HG03342 (cell line): ENCODE measurements around the gene OR4E2.
"Not testable (repeated sequence)": the region's sequence is repeated elsewhere in the genome, so short reads cannot be mapped to it uniquely, and the experiment has no call there.

Experiments used
- ATAC-seq: cut with Tn5 transposase; IDR thresholded peaks from one replicate; pipeline ENCODE4 v1.9.1; 2021; ENCODE audit warnings: mild to moderate bottlenecking, moderate library complexity; ENCODE audit not compliant: unreplicated experiment

The OR4E2 gene

DNA sequence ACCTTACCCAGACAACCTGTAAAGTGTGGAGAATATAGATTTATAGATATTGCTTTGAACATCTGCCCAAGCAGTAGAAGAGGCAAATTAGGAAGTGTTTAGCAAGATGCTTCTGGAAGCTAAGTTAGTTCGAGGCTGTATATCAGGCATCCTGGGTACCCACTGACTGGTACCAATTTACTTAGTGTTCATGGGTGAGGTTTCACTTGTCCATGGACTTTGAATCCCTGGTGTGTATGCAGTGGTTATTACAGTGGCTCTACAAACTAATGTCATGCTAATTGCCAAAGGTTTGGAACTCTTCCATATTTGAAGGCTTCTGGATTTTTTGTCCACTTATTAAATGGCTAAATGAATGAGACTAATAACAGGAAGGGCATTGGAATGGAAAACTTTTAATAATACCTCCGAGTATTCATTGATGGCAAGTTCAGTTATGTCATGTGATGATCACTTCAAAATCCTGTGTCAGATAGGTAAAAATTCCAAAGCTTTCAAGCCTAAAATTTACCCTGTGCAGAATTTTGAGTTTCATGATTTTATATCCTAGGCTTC, at the start of gene OR4E2:
Gene OR4E2 (plus strand): TSS at position 505 of the 555 bp plus-strand sequence. CDS start 11,248 bp downstream, outside the sequence.
- ATAC-seq, result no peak

DNA sequence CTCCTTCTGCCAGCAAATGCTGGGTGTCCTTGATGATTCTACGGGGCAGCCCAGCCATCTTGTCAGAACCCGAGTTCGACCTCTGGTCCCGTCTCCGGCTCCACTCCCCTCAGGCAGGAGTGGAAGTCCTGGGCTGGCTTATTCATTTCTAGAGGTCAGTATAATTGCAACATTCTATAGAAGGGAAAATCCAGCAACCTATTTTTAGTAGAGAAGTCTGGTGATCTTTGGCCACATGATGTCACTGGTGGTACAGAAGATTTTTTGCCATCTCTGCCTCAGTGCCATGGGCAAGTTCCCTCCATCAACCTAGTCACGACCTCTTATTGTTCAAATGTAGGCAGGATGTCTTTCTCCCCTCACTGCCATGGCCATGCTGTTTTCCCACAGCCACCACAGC, 41.3 kb upstream of the OR4E2 start:
- no peak for ATAC-seq

DNA sequence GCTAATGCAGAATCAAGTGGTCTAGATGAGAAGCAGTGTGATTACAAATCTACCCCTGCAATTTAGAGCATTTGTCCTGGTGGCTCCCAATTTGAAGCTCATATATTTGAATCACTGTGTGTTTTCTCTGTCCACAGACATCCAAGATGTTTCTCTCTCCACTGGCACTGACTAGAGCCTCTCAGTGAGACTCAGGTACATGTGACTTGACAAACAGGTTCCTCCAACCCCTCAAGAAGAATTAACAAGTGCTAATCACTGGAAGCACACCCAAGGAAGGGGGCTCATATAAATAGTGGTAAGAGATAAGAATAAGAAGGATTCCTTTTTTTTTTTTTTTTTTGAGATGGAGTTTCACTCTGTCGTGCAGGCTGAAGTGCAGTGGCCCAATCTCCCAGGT, 39.4 kb upstream of the OR4E2 start:
- ATAC-seq, result no peak

DNA sequence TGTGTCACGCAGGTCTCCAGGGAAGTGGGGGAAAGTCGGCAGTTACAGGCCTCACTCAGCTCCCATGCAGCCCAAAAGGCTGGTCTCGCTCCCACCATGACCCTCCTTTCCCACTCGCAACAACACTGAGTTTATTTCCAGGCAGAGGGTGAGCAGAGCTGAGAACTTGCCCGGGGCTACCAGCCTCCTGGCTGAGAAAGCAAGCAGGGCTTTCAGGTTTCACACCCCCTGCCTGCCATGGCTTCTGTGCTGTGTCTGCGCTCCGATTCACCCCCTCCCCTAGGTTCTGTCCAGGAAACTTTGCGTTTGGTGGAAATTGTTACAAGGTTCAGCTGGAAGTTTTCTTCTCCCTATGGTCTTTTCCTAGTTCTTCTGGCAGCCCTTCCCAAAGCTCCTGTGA, 36.0 kb upstream of the OR4E2 start:
- ATAC-seq, result no peak

GRCh38 chr14:21626491-21627230, 27.0 kb upstream of the OR4E2 start:
- no peak for ATAC-seq

DNA sequence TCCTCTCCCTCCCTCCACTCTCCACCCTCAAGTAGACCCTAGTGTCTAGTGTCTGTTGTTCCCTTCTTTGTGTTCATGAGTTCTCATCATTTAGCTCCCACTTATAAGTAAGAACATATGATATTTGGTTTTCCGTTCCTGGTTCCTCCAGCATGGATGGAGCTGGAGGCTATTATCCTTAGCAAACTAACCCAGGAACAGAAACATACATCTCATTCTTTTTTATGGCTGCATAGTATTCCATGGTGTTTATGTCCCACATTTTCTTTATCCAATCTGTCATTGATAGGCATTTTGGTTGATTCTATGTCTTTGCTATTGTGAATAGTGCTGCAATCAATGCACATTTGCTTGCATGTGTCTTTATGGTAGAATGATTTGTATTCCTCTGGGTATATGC, 23.1 kb upstream of the OR4E2 start:
- ATAC-seq, result not testable (repeated sequence)

GRCh38 chr14:21631084-21631483, 22.6 kb upstream of the OR4E2 start:
- no peak for ATAC-seq

GRCh38 chr14:21634840-21635239, 18.8 kb upstream of the OR4E2 start, which contains the start of gene OR10G2:
OR10G2 (minus strand) TSS chr14:21634940; CDS start chr14:21634842, 98 bp downstream.
- ATAC-seq, result no peak

DNA sequence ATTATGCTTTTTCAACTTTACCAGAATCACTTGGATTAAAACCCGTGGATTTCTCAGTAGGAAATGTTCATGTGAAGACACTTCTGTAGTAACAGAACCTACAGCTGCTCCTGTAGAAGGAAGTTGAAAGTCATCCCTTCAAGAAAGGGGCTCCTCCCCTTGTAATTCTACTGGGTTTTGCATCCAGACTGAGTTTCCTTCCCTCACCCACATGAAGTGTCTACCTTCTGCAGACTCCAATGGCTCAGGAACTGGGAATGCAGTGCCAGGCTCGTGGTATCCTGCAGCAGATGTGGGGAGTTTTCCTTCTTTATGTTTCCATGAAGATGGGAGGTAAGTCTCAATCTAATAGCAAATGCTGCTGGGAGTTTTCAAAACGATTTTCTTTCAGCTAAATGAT, 11.0 kb upstream of the OR4E2 start:
- ATAC-seq, result no peak

- ATAC-seq, result no peak
Observed at GRCh38 chr14:21643407-21643806, 10.2 kb upstream of the OR4E2 start.

DNA sequence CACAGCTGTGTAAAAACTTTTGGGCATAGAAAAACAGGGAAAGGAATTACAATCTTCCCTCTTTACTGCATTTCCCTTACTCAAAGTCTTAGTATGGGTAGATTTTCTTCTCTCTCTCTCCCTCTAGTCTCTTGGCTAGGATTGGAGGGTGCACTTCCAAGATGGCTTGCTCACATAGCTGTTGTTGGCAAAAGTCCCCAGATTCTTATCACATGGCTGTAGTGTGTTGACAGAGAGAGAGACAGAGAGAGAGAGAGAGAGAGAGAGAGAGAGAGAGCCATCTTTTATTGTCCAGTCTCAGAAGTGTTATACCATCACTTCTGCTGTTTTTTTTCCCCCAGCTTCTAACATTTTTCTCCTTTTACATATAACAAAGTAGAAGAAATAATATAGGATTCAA, 6.3 kb upstream of the OR4E2 start:
- ATAC-seq, result no peak

DNA sequence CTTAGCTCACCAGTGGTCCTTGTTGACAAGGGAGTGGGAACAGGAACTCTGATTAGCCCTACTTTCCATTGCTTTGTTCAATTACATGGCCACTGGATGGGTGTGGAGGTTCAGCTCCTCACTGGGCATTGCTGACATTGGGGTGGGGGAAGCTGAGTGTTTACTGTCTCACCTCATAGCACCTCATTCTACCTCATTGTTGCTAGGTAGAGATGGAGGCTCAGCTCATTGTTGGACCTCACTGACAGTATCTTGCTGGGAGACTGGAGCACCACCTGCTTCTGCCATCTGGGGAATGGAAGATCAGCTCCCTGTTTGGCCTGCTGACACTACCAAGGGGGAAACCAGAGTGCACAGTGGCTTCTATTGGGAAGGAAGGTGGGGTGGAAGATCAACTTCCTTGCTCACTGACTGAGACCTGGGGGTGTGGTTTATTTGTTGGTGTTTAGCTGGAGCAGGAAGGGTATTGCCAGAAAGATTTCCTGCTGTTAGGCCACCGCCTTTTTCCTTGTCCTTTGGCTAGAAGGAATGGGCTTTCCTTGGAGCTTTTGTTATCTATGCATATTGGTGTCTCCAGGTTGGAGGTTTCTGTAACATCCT, 1.3 kb upstream of the OR4E2 start:
- no peak for ATAC-seq

DNA sequence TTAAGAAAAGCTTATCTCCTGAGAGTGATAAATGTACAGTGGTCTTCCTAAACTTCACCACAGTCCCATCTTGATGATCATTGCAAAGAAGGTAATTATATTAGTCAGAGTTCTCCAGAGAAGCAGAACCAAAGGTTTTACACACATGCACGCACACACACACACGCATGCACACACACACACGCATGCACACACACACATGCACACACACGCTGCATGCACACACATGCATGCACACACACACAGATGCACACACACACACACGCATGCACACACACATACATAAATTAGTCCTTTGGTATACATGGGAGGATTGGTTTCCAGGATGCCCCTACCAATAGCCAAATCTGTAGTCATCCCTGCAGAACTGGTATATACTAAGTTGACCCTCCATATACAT, 580 bp downstream of the OR4E2 start:
- ATAC-seq, result no peak

- ATAC-seq, result no peak
Observed at GRCh38 chr14:21656980-21657379, 3.3 kb downstream of the OR4E2 start.

DNA sequence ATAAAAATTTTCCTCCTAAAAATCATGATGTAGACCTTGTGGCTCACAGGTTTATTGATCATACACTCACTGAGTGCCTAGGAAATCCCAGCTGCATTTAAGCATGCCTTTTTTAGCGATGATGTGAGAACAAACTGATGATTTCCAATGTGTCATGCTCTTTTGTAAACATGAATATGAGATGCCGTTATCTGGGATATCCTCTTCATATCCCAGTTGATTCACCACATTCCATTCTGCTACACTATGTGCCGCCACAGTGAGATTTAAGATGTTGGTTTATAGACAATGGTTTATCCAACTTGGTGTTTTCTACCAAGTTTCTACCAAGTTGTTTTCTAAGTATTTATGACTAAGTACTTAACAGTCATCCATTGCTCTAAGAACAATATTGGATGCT, 14.7 kb downstream of the OR4E2 start:
- ATAC-seq, result no peak

DNA sequence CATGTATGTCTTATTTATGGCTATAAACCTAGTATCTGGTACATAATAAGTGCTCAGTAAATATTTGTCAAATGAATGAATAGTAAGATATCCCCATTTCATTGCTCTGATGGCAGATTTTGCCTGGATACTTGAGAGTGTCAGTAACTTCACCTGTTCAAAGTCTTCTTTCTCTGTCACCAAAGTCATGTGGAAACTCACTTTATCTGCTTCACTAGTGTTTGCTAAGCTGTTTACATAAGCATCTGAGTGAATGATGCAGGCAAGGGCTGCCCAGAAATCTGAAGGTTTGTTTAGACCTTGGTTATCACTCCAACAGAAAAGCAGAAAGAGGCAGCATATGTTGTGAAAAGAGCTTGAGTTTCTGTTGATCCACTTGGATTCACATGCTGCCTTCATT, 15.6 kb downstream of the OR4E2 start:
- ATAC-seq, result no peak

GRCh38 chr14:21671371-21671770, 17.7 kb downstream of the OR4E2 start:
- no peak for ATAC-seq

DNA sequence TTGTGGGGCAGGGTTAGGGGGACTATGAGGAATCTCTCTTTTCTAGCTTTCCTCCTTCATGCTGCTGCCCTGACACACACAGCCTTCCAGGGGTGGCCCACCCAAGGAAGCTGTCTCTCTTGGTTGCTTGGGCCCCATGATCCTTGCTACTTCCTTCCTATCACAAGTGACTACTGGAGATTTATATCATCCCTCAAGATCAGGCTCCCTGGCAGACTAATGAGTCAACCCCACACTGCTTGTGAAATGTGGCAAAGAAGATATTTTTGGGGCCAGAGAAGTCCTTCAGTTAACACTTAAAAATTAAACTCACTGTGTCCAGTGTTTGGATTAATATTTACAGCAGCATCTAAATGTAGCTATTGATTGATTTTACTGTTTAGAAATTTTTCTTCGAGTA, 18.5 kb downstream of the OR4E2 start:
- no peak for ATAC-seq

GRCh38 chr14:21673718-21674117, 20.1 kb downstream of the OR4E2 start, which contains the start of gene OR4E1:
OR4E1 (minus strand) TSS chr14:21673818; CDS start chr14:21670935, 2,883 bp downstream.
- no peak for ATAC-seq

GRCh38 chr14:21675566-21675965, 21.9 kb downstream of the OR4E2 start:
- ATAC-seq, result no peak

DNA sequence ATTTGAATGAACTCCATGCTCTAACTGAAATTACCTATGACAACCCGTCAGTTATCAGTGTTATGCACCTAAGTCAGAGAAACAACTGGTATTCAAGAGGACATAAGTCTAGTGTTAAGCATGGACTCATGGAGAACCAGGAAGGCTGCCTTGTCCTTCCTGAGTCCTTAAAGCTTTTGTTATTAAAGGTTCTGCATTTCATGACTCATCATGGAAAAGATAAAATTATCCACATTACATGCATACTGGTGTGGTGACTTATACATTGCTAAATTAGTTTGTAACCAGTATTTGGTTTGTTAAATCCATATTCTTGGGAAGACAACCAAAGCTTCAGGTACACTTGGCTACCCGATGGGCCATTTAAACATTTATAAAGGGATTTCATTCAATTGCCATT, 26.4 kb downstream of the OR4E2 start:
- no peak for ATAC-seq

GRCh38 chr14:21686468-21686867, 32.8 kb downstream of the OR4E2 start:
- no peak for ATAC-seq
